HG03060 (cell line): ENCODE measurements around the gene ZFP42.
"Not testable (repeated sequence)": the region's sequence is repeated elsewhere in the genome, so short reads cannot be mapped to it uniquely, and the experiment has no call there.

Experiments used
- ATAC-seq: cut with Tn5 transposase; IDR thresholded peaks from one replicate; pipeline ENCODE4 v1.9.1; 2021; ENCODE audit warnings: low read depth, moderate number of reproducible peaks; ENCODE audit not compliant: unreplicated experiment

The ZFP42 gene

GRCh38 chr4:188018262-188018661 lies 22.7 kb downstream of the ZFP42 start:
- no peak for ATAC-seq

GRCh38 chr4:188021548-188022249 lies 26.1 kb downstream of the ZFP42 start:
- no peak for ATAC-seq

GRCh38 chr4:188023682-188024081 lies 28.1 kb downstream of the ZFP42 start:
- no peak for ATAC-seq

- ATAC-seq: no peak
These were observed 29.9 kb downstream of the ZFP42 start for GRCh38 chr4:188025476-188025875.

GRCh38 chr4:188029114-188029513 lies 33.5 kb downstream of the ZFP42 start:
- ATAC-seq: no peak

- no peak for ATAC-seq
These were observed 34.8 kb downstream of the ZFP42 start for GRCh38 chr4:188030401-188030800.

- ATAC-seq: no peak
These were observed 36.2 kb downstream of the ZFP42 start for GRCh38 chr4:188031751-188032150.

GRCh38 chr4:188032170-188032569 lies 36.6 kb downstream of the ZFP42 start:
- no peak for ATAC-seq

GRCh38 chr4:188032583-188032982 lies 37.0 kb downstream of the ZFP42 start:
- ATAC-seq: no peak

GRCh38 chr4:188037003-188037713 lies 41.6 kb downstream of the ZFP42 start:
- ATAC-seq: no peak

GRCh38 chr4:188041721-188042120 lies 46.1 kb downstream of the ZFP42 start:
- no peak for ATAC-seq

GRCh38 chr4:188042191-188042590 lies 46.6 kb downstream of the ZFP42 start:
- no peak for ATAC-seq

GRCh38 chr4:188043154-188043553 lies 47.6 kb downstream of the ZFP42 start:
- ATAC-seq: no peak

- not testable (repeated sequence) for ATAC-seq
These were observed 49.9 kb downstream of the ZFP42 start for GRCh38 chr4:188045461-188045860.

GRCh38 chr4:188046657-188047056 lies 51.1 kb downstream of the ZFP42 start:
- no peak for ATAC-seq

GRCh38 chr4:188053302-188053701 lies 57.7 kb downstream of the ZFP42 start:
- no peak for ATAC-seq
